Activated CD8-positive, alpha-beta T cell treated with anti-CD3 and anti-CD28 coated beads for 36 hours (primary cell): ENCODE measurements around the gene CDH22. TPM values are rescaled to one million over a fixed set of nuclear protein-coding genes. Genes with fewer than 3 reads are reported as not detected.

Experiments
- ATAC-seq: fragments of 200-7000 bp; cut with Tn5 transposase; one replicate; pipeline ENCODE4 v1.10.0; 2021; ENCODE audit warnings: mild to moderate bottlenecking, moderate library complexity
- CTCF ChIA-PET: fragments of 350-600 bp; sonication (Branson Sonifier 250); formaldehyde crosslinking; loops from one replicate; lab custom pipeline; 2021; ENCODE audit warnings: antibody characterized with exemption; lab: Charles Lee
- POLR2A ChIA-PET: fragments of 350-600 bp; sonication (Branson Sonifier 250); formaldehyde crosslinking; loops from one replicate; lab custom pipeline; 2021; ENCODE audit warnings: antibody characterized with exemption; lab: Charles Lee
- DNase-seq: peaks from one replicate; pipeline ENCODE4 v3.0.0-alpha.2; 2020
- H3K27ac Mint-ChIP-seq: one replicate; pipeline ENCODE4 v1.8.0; 2021; ENCODE audit warnings: mild to moderate bottlenecking, mixed read lengths
- H3K27me3 Mint-ChIP-seq: one replicate; pipeline ENCODE4 v1.8.0; 2021; ENCODE audit warnings: mixed read lengths
- H3K36me3 Mint-ChIP-seq: one replicate; pipeline ENCODE4 v1.8.0; 2021; ENCODE audit warnings: low read depth, mixed read lengths
- H3K4me1 Mint-ChIP-seq: one replicate; pipeline ENCODE4 v1.8.0; 2021; ENCODE audit warnings: low read depth, mixed read lengths
- H3K4me3 Mint-ChIP-seq: one replicate; pipeline ENCODE4 v1.8.0; 2021; ENCODE audit warnings: mild to moderate bottlenecking, moderate library complexity, mixed read lengths
- H3K9me3 Mint-ChIP-seq: one replicate; pipeline ENCODE4 v1.8.0; 2021; ENCODE audit warnings: mixed read lengths
- intact Hi-C: fragments of 100-400 bp; cut with micrococcal nuclease; formaldehyde crosslinking; loops from one replicate; pipeline ENCODE4 v1.10.0; 2022
- total RNA-seq, 2 experiments: library from RNA; stranded (reverse); gene quantifications; one replicate each; pipeline ENCODE4 v1.2.3, GENCODE V29; 2021
- TF ChIP-seq, protein P1 (sequence below): fragments of 200-600 bp; IDR thresholded peaks from one replicate; pipeline ENCODE4 v1.8.0; 2022; ENCODE audit warnings: antibody characterized with exemption, mild to moderate bottlenecking

Gene CDH22
- total RNA-seq, 2 experiments from 2014 or later, result not detected

DNA sequence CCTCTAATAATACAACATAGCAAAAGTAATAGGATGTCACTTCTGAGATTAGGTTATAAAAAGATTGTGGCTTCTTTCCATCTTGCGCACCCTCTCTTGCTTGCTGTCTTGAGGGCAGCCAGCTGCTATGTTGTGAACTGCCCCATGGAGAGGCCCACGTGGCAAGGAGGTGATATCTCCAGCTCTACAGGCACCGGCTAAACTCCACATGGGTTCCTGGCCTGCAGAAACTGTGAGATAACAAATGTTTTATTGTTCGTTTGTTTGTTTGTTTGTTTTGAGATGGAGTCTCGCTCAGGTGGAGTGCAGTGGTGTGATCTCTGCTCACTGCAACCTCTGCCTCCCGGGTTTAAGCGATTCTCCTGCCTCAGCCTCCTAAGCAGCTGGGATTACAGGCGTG lies 152.2 kb downstream of the CDH22 start:
- TF ChIP-seq, protein P1, sequence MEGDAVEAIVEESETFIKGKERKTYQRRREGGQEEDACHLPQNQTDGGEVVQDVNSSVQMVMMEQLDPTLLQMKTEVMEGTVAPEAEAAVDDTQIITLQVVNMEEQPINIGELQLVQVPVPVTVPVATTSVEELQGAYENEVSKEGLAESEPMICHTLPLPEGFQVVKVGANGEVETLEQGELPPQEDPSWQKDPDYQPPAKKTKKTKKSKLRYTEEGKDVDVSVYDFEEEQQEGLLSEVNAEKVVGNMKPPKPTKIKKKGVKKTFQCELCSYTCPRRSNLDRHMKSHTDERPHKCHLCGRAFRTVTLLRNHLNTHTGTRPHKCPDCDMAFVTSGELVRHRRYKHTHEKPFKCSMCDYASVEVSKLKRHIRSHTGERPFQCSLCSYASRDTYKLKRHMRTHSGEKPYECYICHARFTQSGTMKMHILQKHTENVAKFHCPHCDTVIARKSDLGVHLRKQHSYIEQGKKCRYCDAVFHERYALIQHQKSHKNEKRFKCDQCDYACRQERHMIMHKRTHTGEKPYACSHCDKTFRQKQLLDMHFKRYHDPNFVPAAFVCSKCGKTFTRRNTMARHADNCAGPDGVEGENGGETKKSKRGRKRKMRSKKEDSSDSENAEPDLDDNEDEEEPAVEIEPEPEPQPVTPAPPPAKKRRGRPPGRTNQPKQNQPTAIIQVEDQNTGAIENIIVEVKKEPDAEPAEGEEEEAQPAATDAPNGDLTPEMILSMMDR, result no peak
- Mint-ChIP-seq H3K4me1 (no peaks in the 10 kb centered on the region), H3K27me3 (peaks cover 8% of the 10 kb centered on the region), H3K36me3 (no peaks in the 10 kb centered on the region), H3K4me3 (no peak overlapping the region), H3K9me3 (no peaks in the 10 kb centered on the region), H3K27ac (no peak overlapping the region)
- DNase-seq (no peak), ATAC-seq (no peak)
- ChIA-PET CTCF (no interaction called here), POLR2A (no interaction called here)
- intact Hi-C loops, result no loop called here

DNA sequence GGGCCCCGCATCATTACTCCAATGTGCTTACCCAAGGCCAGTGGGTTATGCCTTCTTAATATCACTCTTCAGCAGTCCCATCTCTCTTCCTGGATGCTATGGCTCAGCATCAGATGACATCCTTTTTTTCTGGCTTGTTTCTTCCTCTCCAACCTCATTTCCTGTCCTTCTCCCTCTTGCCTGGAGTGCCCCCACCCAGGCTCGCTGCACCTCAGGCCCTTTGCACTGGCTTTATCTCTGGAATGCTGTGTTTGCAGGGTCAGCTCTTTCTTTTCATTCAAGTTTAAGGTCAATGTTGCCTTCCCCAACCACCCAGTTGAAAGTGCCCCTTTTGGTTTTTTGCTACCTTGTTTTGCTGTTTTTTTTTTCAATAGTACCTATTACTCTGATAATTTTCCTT lies 153.5 kb downstream of the CDH22 start:
- POLR2A ChIA-PET, result no interaction called here
- ATAC-seq, result no peak
- no peak overlapping the region for H3K27ac Mint-ChIP-seq

DNA sequence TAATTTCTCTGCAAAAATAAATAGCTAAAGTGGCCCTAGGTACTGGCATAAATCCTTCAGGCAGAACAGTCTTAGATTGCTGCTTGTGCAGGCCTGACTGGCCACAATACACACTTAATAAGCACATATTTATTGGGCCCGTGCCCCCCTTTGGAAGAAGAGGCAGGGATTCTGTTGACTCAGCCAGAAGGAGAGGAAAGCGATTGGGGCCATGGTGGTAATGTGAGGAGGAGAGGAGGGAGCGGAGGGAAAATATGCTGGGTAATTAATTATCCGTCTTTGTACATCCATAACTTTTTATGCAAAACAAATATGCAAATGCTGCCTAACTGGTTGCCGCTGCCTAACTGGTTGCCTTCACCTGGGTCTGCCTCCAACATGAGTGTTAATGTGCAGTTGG lies 154.0 kb downstream of the CDH22 start:
- Mint-ChIP-seq H3K4me3 (no peak overlapping the region), H3K9me3 (no peaks in the 10 kb centered on the region), H3K27ac (no peak overlapping the region), H3K27me3 (peaks cover 6% of the 10 kb centered on the region), H3K4me1 (no peaks in the 10 kb centered on the region), H3K36me3 (no peaks in the 10 kb centered on the region)
- ChIA-PET POLR2A (no interaction called here), CTCF (interaction anchor here (0.5 kb wide), 1 partner anchor 712 kb away, joined by 3 read pairs; no protein-coding TSS in a partner anchor)
- DNase-seq (no peak), ATAC-seq (no peak)
- intact Hi-C loops, result no loop called here
- TF ChIP-seq, protein P1, result no peak

More for the DNA sequence above, 153.5 kb downstream of the CDH22 start:
- H3K36me3 Mint-ChIP-seq, result no peaks in the 10 kb centered on the region
- H3K4me1 Mint-ChIP-seq, result no peaks in the 10 kb centered on the region
- DNase-seq, result no peak
- H3K4me3 Mint-ChIP-seq, result no peak overlapping the region
- no peaks in the 10 kb centered on the region for H3K9me3 Mint-ChIP-seq
- intact Hi-C loops, result no loop called here
- peaks cover 7% of the 10 kb centered on the region for H3K27me3 Mint-ChIP-seq
- TF ChIP-seq, protein P1, result no peak
- CTCF ChIA-PET, result interaction anchor here (0.5 kb wide), 1 partner anchor 711 kb away, joined by 3 read pairs; no protein-coding TSS in a partner anchor

DNA sequence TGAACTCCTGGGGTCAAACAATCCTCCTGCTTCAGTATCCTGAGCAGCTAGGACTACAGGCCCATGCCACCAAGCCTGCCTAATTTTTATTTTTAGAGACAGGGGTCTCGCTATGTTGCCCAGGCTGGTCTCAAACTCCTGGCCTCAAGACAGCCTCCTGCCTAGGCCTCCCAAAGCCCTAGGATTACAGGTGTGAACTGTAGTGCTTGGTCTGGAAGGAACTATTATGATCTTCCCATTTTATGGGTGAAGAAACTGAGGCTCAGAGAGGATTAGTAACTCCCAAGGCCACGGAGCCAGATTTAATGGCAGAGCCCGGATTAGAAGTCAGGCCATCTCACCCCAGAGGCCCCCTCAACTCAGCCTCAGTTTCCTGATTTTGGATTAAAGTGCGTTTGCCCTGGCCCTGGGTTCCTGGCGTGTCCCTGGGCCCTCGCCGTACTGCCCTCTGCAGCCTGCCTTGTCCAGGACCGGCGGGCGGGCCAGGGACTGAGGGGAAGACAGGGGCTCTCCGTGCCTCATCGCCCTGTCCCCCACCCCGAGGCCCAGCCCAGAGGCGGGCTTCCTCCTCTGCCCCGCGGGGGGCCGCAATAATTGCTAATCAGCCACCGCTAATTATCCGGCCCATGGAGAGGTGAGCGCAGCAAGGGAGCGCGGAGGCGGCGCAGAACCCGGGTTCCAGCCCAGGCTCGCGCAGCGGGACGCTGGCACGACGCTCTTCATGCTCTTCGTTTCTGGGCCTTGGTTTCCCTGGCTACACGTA lies 155.3 kb downstream of the CDH22 start:
- no peaks in the 10 kb centered on the region for H3K9me3 Mint-ChIP-seq
- TF ChIP-seq, protein P1, result no peak
- no peak overlapping the region for H3K27ac Mint-ChIP-seq
- no peak for ATAC-seq
- ChIA-PET POLR2A (no interaction called here), CTCF (interaction anchor here (0.8 to 1.5 kb wide), 2 partner anchors 20 to 21 kb away, joined by 3 to 5 read pairs; no protein-coding TSS in a partner anchor)
- no peak overlapping the region for H3K4me3 Mint-ChIP-seq
- no peaks in the 10 kb centered on the region for H3K36me3 Mint-ChIP-seq
- no peaks in the 10 kb centered on the region for H3K4me1 Mint-ChIP-seq
- peaks cover 3% of the 10 kb centered on the region for H3K27me3 Mint-ChIP-seq
- intact Hi-C loops, result no loop called here
- no peak for DNase-seq

DNA sequence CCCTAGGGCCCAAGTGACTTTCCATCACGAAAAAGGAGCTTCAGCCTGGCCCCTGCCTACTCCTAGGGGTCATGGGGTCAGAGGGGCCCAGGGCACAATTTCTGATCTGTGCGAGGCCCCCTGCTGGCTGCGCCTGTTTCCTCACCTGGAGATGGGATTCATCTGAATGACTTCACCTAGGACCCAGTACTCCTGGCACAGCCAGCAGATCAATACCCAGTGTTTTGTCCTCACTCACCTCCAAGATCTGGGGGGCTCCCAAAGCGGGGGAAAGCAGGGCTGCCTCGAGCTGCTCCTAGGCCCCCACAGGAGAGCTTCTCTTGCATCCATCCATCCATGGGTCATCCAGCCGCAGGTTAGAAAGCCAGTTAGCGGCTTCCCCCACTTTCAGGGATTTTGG lies 156.4 kb downstream of the CDH22 start:
- peak; percentile 24 for ATAC-seq
- TF ChIP-seq, protein P1, result peak; percentile 31

More for the DNA sequence above, 156.4 kb downstream of the CDH22 start:
- Mint-ChIP-seq H3K4me1 (no peaks in the 10 kb centered on the region), H3K27ac (no peak overlapping the region), H3K9me3 (no peaks in the 10 kb centered on the region), H3K36me3 (no peaks in the 10 kb centered on the region), H3K4me3 (no peak overlapping the region), H3K27me3 (peaks cover under 1% of the 10 kb centered on the region)
- intact Hi-C loops, result no loop called here
- peak; percentile 43 for DNase-seq
- ChIA-PET CTCF (interaction anchor here (0.8 to 1.5 kb wide), 6 partner anchors 15 to 287 kb away, joined by 3 to 8 read pairs (median 4); no protein-coding TSS in a partner anchor), POLR2A (no interaction called here)
